ENCODE measurements around the gene PLEKHG2.

The PLEKHG2 gene

DNA sequence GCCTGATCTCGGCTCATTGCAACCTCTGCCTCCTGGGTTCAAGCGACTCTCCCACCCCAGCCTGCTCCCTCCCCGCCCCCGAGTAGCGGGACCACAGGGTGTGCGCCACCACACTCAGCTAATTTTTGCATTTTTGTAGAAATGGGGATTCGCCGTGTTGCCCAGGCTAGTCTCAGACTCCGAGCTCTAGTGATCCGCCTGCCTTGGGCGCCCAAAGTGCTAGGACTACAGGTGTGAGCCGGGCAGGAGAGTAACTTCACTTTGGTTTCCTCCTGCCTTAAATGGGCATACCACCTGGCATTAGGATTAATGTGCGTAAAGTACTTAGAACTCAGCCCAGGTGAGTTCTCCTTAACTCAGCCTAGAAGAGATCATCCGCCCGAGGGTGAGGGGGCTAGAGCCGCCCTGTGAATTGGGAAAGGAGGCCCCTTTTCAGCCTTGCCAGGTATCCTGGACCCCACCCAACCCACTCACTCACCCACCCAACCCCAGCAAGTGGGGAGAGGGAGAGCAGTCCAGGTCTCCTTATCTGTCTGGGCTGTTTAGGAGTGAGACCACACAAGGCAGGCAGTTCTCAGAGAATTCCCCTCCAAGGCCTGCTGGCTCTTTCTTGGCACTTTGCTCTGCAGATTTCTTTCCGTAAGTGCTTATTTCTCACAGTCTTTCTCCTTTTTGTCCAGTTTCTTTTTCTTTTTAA, 7.1 kb upstream of the PLEKHG2 start:
- H3K79me2 ChIP-seq (ENCODE audit: insufficient read depth, low read depth): peaks cover 24% of the 10 kb centered on the region
- H3K36me3 ChIP-seq (ENCODE audit: insufficient read depth): no peaks in the 10 kb centered on the region
- H3K4me2 ChIP-seq: peak overlapping the region; percentile 98
- peak overlapping the region; percentile 6; the same call in 1 of the 2 replicates for H3K27ac ChIP-seq
- no peak overlapping the region; the same call in 1 of the 2 replicates for H3K9ac ChIP-seq
- no peak for TF ChIP-seq CTCF (conservative IDR thresholded peaks at IDR 0.05; ENCODE audit: low read depth, low read length)
- H3K4me1 ChIP-seq (ENCODE audit: low read depth, poor library complexity, severe bottlenecking): peaks cover 67% of the 10 kb centered on the region
- H4K20me1 ChIP-seq (ENCODE audit: insufficient read depth): no peaks in the 10 kb centered on the region
- no peak overlapping the region for H3K4me3 ChIP-seq (IDR thresholded peaks at IDR 0.05; ENCODE audit: insufficient read depth, low read depth, low read length)
- H3K27me3 ChIP-seq (ENCODE audit: insufficient read depth, low read depth): no peaks in the 10 kb centered on the region
- no peak overlapping the region for H2AFZ ChIP-seq (ENCODE audit: low read depth)

- H3K27me3 ChIP-seq (ENCODE audit: insufficient read depth, low read depth): no peaks in the 10 kb centered on the region
- no peak overlapping the region for H3K4me3 ChIP-seq (IDR thresholded peaks at IDR 0.05; ENCODE audit: insufficient read depth, low read depth, low read length)
- no peaks in the 10 kb centered on the region for H4K20me1 ChIP-seq (ENCODE audit: insufficient read depth)
- peak overlapping the region; percentile 6; the same call in 1 of the 2 replicates for H3K27ac ChIP-seq
- peaks cover 67% of the 10 kb centered on the region for H3K4me1 ChIP-seq (ENCODE audit: low read depth, poor library complexity, severe bottlenecking)
- H2AFZ ChIP-seq (ENCODE audit: low read depth): peak overlapping the region; percentile 23; the same call in 1 of the 2 replicates
- H3K9ac ChIP-seq: peak overlapping the region; percentile 28; the same call in 1 of the 2 replicates
- H3K79me2 ChIP-seq (ENCODE audit: insufficient read depth, low read depth): peaks cover 24% of the 10 kb centered on the region
- H3K4me2 ChIP-seq: peak overlapping the region; percentile 98
- H3K36me3 ChIP-seq (ENCODE audit: insufficient read depth): no peaks in the 10 kb centered on the region
- TF ChIP-seq CTCF (conservative IDR thresholded peaks at IDR 0.05; ENCODE audit: low read depth, low read length): no peak
These were observed 6.4 kb upstream of the PLEKHG2 start for GRCh38 chr19:39405958-39406655.

- H3K36me3 ChIP-seq (ENCODE audit: insufficient read depth): no peaks in the 10 kb centered on the region
- peak within 1 kb of the TSS; percentile 98 for H3K4me2 ChIP-seq
- no peak within 1 kb of the TSS for H3K4me3 ChIP-seq (IDR thresholded peaks at IDR 0.05; ENCODE audit: insufficient read depth, low read depth, low read length)
- H2AFZ ChIP-seq (ENCODE audit: low read depth): peak within 1 kb of the TSS; percentile 23; the same call in 1 of the 2 replicates
- H4K20me1 ChIP-seq (ENCODE audit: insufficient read depth): no peaks in the 10 kb centered on the region
- no peaks in the 10 kb centered on the region for H3K27me3 ChIP-seq (ENCODE audit: insufficient read depth, low read depth)
- peak within 1 kb of the TSS; percentile 53 for H3K9ac ChIP-seq
- peaks cover 24% of the 10 kb centered on the region for H3K79me2 ChIP-seq (ENCODE audit: insufficient read depth, low read depth)
- peaks cover 67% of the 10 kb centered on the region for H3K4me1 ChIP-seq (ENCODE audit: low read depth, poor library complexity, severe bottlenecking)
- H3K27ac ChIP-seq: peak within 1 kb of the TSS; percentile 61
- no peak for TF ChIP-seq CTCF (conservative IDR thresholded peaks at IDR 0.05; ENCODE audit: low read depth, low read length)
These were observed 5.6 kb upstream of the PLEKHG2 start, which contains the start of gene ZFP36 for GRCh38 chr19:39406656-39407409. ZFP36 (plus strand) TSS chr19:39406847; CDS start chr19:39406905, 58 bp downstream.

DNA sequence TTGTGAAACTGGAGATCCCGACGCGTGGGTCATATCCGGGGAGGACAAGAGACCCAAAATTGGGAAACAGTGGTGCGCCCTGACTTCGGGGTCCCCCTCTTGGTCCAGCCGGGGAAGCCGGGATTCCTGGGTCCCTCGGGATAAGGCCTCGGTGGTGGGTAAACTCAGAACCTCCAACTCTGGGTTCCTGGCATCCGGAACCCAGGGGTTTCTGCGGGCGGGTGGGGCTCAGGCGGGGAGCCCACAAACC, 5.1 kb upstream of the PLEKHG2 start:
- no peak for TF ChIP-seq CTCF (conservative IDR thresholded peaks at IDR 0.05; ENCODE audit: low read depth, low read length)
- Histone ChIP-seq H3K79me2 (ENCODE audit: insufficient read depth, low read depth) (peaks cover 24% of the 10 kb centered on the region), H3K27me3 (ENCODE audit: insufficient read depth, low read depth) (no peaks in the 10 kb centered on the region), H3K4me2 (peak overlapping the region; percentile 71; the same call in 1 of the 2 replicates), H3K4me1 (ENCODE audit: low read depth, poor library complexity, severe bottlenecking) (peaks cover 62% of the 10 kb centered on the region), H3K27ac (peak overlapping the region; percentile 61), H3K4me3 (IDR thresholded peaks at IDR 0.05; ENCODE audit: insufficient read depth, low read depth, low read length) (no peak overlapping the region), H2AFZ (ENCODE audit: low read depth) (peak overlapping the region; percentile 7; the same call in 1 of the 2 replicates), H3K36me3 (ENCODE audit: insufficient read depth) (no peaks in the 10 kb centered on the region), H3K9ac (peak overlapping the region; percentile 53), H4K20me1 (ENCODE audit: insufficient read depth) (no peaks in the 10 kb centered on the region)

Data from KMS-11 (cell line).